ENCODE data around the gene FOXP1.

GRCh38 chr3:71078723-71079525 lies 504.6 kb downstream of the FOXP1 start:
- TF ChIP-seq CTCF (IDR thresholded peaks at IDR 0.05) (no peak), POLR2A (IDR thresholded peaks at IDR 0.05; ENCODE audit: low read depth) (no peak), POLR2AphosphoS5 (IDR thresholded peaks at IDR 0.05) (no peak), EP300 (IDR thresholded peaks at IDR 0.05) (no peak)

All from esophagus muscularis mucosa (tissue), 4 donors.